GF-D8 (cell line): ENCODE measurements around the gene MIEF1.

Experiments
- DNase-seq: peaks from one replicate; lab custom pipeline; 2025; lab: John Stamatoyannopoulos, UW

The MIEF1 gene

GRCh38 chr22:39558950-39559349 lies 56.9 kb downstream of the MIEF1 start:
- DNase-seq, result no peak

- no peak for DNase-seq
Measured at GRCh38 chr22:39559456-39560105, 57.5 kb downstream of the MIEF1 start.

- no peak for DNase-seq
Measured at GRCh38 chr22:39560127-39560526, 58.0 kb downstream of the MIEF1 start.

GRCh38 chr22:39562839-39563489 lies 60.9 kb downstream of the MIEF1 start:
- no peak for DNase-seq

GRCh38 chr22:39563571-39564428 lies 61.7 kb downstream of the MIEF1 start:
- DNase-seq, result no peak

DNA sequence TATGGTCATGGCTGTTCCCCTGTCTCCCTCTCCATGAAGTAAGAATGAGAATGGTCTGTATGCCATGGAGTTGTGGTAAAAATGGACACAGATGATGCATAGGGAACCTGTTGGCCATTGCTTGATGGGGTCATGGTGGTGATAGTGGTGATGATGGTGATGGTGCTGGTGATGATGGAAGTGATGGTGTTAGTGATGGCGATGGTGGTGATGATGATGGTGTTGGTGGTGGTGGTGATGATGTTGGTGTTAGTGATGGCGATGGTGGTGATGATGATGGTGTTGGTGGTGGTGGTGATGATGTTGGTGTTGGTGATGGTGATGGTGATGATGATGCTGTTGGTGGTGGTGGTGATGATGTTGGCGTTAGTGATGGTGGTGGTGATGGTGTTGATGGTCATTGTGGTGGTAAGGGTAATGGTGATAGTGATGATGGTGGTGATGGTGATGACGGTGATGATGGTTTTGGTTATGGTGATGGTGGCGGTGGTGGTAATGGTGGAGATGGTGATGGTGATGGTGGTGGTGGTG lies 63.4 kb downstream of the MIEF1 start:
- DNase-seq, result no peak

DNA sequence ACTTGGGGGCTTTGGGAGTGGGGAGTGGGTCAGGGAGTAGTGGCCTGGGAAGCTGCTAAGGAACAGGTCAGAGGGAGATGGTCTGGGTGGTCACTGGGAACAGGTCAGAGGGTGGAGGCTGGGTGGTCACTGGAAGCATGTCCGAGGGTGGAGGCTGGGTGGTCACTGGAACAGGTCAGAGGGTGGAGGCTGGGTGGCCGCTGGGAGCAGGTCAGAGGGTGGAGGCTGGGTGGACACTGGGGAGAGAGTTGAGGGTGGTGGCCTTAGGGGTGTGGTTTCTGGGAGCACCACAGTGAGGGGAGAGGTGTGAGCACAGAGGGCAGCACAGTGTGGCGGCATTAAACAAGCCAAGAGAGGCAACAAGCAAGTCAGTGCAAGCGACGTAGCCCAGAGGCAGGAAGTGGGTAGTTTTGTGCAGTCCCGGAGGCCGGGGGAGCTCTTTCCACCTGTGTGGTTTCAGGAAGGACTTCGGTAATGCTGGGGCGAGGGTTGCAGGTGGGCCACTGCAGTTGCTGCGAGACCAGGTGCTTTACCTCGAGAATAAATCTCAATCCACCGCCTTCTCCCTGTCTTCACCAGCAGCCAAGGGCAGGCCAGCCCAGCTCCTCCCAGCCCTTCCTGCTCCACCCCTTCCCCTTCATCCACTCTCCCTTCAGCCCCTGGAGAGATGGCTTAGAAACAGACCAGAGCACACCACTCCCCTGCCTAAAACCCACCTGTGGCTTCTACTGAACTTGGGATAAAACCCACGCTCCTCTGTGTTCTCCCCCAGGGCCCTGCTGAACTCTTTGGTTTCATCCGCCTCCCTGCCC lies 65.3 kb downstream of the MIEF1 start:
- no peak for DNase-seq
